Upper lobe of right lung (tissue), 1 donor: ENCODE results near the gene MIP. TPM values are rescaled to one million over a fixed set of nuclear protein-coding genes. Genes with fewer than 3 reads are reported as not detected.

Source experiments
- ATAC-seq: fragments of 200-7000 bp; cut with Tn5 transposase; one replicate; pipeline ENCODE4 v1.9.1; 2020; ENCODE audit warnings: mild to moderate bottlenecking, moderate library complexity
- DNase-seq: peaks from one replicate; pipeline ENCODE4 v3.0.0-alpha.2; 2020
- H3K27ac ChIP-seq: fragments of 200-600 bp; one replicate; pipeline ENCODE4 v1.8.0; 2022
- H3K27me3 ChIP-seq: fragments of 200-600 bp; one replicate; pipeline ENCODE4 v1.8.0; 2022; ENCODE audit warnings: mild to moderate bottlenecking
- H3K36me3 ChIP-seq: fragments of 200-600 bp; one replicate; pipeline ENCODE4 v1.8.0; 2022
- H3K4me1 ChIP-seq: fragments of 200-600 bp; one replicate; pipeline ENCODE4 v1.8.0; 2022
- H3K4me3 ChIP-seq: fragments of 200-600 bp; one replicate; pipeline ENCODE4 v1.8.0; 2022; ENCODE audit warnings: mild to moderate bottlenecking
- H3K9me3 ChIP-seq: fragments of 200-600 bp; one replicate; pipeline ENCODE4 v1.8.0; 2022
- CTCF ChIP-seq: fragments of 200-600 bp; IDR thresholded peaks from one replicate; pipeline ENCODE4 v1.8.0; 2022; ENCODE audit warnings: antibody characterized with exemption
- intact Hi-C: fragments of 100-400 bp; cut with DNase I; formaldehyde crosslinking; loops from one replicate; pipeline ENCODE4 v1.11.0; 2022
- total RNA-seq: library from RNA; stranded (reverse); fragmentation: NEBNext Ultra II Directional; extraction: Animal tissue kit (Norgen Biotek cat#: 25700); gene quantifications from one replicate; pipeline ENCODE4 v1.2.1, GENCODE V29; 2021
- donor health status: DM: no; HTN: yes; CAD: no; lungs with severe emphysema.

The MIP gene
- total RNA-seq, 1 donor from 2014 or later = not detected

DNA sequence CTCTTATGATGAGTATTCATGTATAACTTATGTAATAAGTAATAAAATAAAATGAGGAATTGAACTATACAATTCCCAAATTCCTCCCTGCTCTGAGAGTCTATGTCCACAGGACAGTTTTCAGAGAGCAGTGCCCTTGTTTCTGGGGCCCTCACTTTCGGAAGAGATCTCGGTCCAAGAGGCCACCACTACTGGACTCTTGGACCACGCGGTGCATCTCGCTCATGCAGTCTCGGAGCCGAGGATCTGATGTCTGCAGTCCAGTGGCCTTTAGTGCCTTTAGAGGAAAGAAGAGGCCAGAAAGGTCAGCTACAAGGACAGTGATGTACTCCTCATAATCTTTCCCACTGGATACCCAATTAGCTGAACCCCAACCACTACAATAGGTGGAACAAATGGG is 25.2 kb upstream of the MIP start:
- H3K4me3 ChIP-seq = no peak overlapping the region
- no peaks in the 10 kb centered on the region for H3K4me1 ChIP-seq
- DNase-seq (no peak), ATAC-seq (no peak)
- no peaks in the 10 kb centered on the region for H3K36me3 ChIP-seq
- H3K9me3 ChIP-seq = no peaks in the 10 kb centered on the region
- H3K27me3 ChIP-seq = no peaks in the 10 kb centered on the region
- intact Hi-C loops = no loop called here
- no peak for TF ChIP-seq CTCF
- no peak overlapping the region for H3K27ac ChIP-seq

DNA sequence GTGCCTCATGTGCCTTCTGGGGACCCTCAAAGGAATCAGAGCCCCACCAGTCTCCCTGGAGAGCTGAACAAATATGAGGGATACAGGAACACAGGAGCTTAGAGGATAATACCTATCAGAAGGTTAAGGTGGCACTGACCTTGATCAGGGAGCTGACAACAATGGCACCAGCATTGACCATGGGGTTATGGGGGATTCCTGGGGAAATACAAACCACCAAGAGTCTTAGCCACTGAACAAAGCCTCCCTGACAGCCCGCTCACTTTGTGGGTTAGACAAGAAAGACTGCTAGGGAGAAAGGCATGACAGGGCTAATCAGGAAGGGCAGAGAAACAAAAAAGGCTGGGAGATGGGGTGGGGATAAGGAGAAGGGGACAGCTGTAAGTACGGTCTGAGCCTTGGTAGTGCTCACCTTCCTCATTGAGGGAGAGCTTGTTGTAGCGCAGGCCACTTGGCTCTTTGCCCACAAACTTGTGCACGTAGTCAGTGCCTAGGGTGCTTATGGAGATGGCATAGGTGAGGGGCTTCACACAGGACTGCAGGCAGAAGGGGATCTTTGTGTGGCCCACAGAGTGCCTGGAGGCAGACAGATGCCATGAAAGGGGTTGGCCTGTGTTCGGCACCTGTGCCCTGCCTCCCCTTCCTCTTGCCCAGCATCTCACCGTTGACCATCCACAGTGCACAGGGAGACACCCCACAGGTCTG is 23.2 kb upstream of the MIP start:
- TF ChIP-seq CTCF = no peak
- ATAC-seq (no peak), DNase-seq (no peak)
- intact Hi-C loops = no loop called here
- H3K27me3 ChIP-seq = no peaks in the 10 kb centered on the region
- no peaks in the 10 kb centered on the region for H3K9me3 ChIP-seq
- H3K27ac ChIP-seq = no peak overlapping the region
- peaks cover 8% of the 10 kb centered on the region for H3K36me3 ChIP-seq
- no peaks in the 10 kb centered on the region for H3K4me1 ChIP-seq
- H3K4me3 ChIP-seq = no peak overlapping the region

GRCh38 chr12:56476972-56477432 is 22.5 kb upstream of the MIP start:
- no peak overlapping the region for H3K4me3 ChIP-seq
- no peaks in the 10 kb centered on the region for H3K9me3 ChIP-seq
- H3K27me3 ChIP-seq = no peaks in the 10 kb centered on the region
- H3K4me1 ChIP-seq = no peaks in the 10 kb centered on the region
- intact Hi-C loops = no loop called here
- ATAC-seq = peak; percentile 27
- H3K27ac ChIP-seq = no peak overlapping the region
- TF ChIP-seq CTCF = no peak
- no peak for DNase-seq
- H3K36me3 ChIP-seq = peaks cover 8% of the 10 kb centered on the region

- ATAC-seq = no peak
- no peaks in the 10 kb centered on the region for H3K4me1 ChIP-seq
- H3K9me3 ChIP-seq = no peaks in the 10 kb centered on the region
- DNase-seq = no peak
- no peaks in the 10 kb centered on the region for H3K27me3 ChIP-seq
- H3K27ac ChIP-seq = no peak overlapping the region
- H3K4me3 ChIP-seq = no peak overlapping the region
- H3K36me3 ChIP-seq = peaks cover 8% of the 10 kb centered on the region
- intact Hi-C loops = no loop called here
- TF ChIP-seq CTCF = no peak
Measured at GRCh38 chr12:56476143-56476542, 21.7 kb upstream of the MIP start.

GRCh38 chr12:56474389-56474788 is 19.9 kb upstream of the MIP start:
- TF ChIP-seq CTCF = no peak
- DNase-seq (no peak), ATAC-seq (no peak)
- H3K27ac ChIP-seq = peak overlapping the region; percentile 24
- H3K4me1 ChIP-seq = peaks cover 10% of the 10 kb centered on the region
- no peaks in the 10 kb centered on the region for H3K27me3 ChIP-seq
- H3K9me3 ChIP-seq = no peaks in the 10 kb centered on the region
- intact Hi-C loops = no loop called here
- no peak overlapping the region for H3K4me3 ChIP-seq
- peaks cover 8% of the 10 kb centered on the region for H3K36me3 ChIP-seq
